Measurements from ENCODE around the gene ARHGEF12. TPM values are rescaled to one million over a fixed set of nuclear protein-coding genes. Genes with fewer than 3 reads are reported as not detected.

ARHGEF12 gene
- total and polyA plus RNA-seq, 10 of the 15 experiments (the other 5 are each of a cell fraction or from before 2014, with no cell fraction given), result 2.7 to 40.8 (median 20.9) TPM

DNA sequence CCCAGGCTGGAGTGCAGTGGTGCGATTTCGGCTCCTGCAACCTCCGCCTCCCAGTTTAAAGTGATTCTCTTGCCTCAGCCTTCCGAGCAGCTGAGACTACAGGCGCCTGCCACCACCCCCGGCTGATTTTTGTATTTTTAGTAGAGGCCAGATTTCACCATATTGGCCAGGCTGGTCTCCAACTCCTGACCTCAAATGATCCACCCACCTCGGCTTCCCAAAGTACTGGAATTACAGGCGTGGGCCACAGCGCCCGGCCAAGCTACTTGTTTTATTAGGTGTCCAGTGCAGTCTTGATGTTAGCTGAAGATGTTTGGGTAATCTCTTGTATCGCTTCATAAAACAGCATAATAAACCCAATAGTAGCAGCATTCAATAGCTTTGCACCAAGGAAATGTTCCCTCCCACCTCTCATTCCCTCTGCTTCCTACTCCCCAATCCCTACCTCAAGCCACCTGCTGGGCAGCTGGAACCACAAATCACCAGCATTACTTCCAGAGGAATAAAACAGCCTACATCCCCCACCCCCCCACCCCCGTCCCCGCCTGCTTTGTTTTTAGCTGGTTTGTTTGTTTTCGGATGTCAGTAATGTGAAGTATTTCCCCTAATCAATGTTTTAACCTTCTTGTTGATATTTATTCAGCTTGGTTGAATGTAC, 164.3 kb downstream of the ARHGEF12 start:
- Histone ChIP-seq H3K36me3 (ENCODE audit: control insufficient read depth in 2 of 2, insufficient read depth in 2 of 2, low read length in 1 of 2) (no peaks in the 10 kb centered on the region), H3K79me2 (ENCODE audit: control insufficient read depth, insufficient read depth, low read length) (no peaks in the 10 kb centered on the region), H3K4me1 (ENCODE audit: control insufficient read depth, insufficient read depth, low read length) (peaks cover 20% of the 10 kb centered on the region), H2AFZ (ENCODE audit: control insufficient read depth, low read depth, low read length) (no peak overlapping the region), H3K27ac (ENCODE audit: control insufficient read depth, insufficient read depth) (peak overlapping the region; percentile 24; the same call in 1 of the 2 replicates), H4K20me1 (ENCODE audit: control insufficient read depth, insufficient read depth) (no peaks in the 10 kb centered on the region), H3K9me3 (replicated peaks; ENCODE audit: control insufficient read depth, insufficient read depth, low read length) (no peaks in the 10 kb centered on the region), H3K4me3 (no peak overlapping the region), H3K9ac (ENCODE audit: control insufficient read depth, insufficient read depth, low read length) (peak overlapping the region; percentile 27; the same call in 1 of the 2 replicates), H3K27me3 (replicated peaks in 1 of 2; ENCODE audit: control insufficient read depth in 2 of 2, insufficient read depth in 2 of 2, low read length in 1 of 2) (no peaks in the 10 kb centered on the region; a peak in 1 of 4 replicates), H3K4me2 (ENCODE audit: control insufficient read depth, insufficient read depth) (no peak overlapping the region)
- FAIRE-seq, result no peak
- POLR2A ChIA-PET, result interaction anchor here (0.6 to 1.0 kb wide), 3 partner anchors 151 to 680 kb away, joined by 3 to 6 read pairs (median 3); no protein-coding TSS in a partner anchor
- ATAC-seq, result peak; percentile 61
- CTCF ChIA-PET, result interaction anchor here (0.7 to 5.2 kb wide), 10 partner anchors 10 to 453 kb away, joined by 3 to 40 read pairs (median 3); partner anchors contain the start of genes ARHGEF12 and GRIK4
- in situ Hi-C loops (cut with MboI), result no loop called here
- SMC1A ChIA-PET (ENCODE audit: uncharacterized antibody, unreplicated experiment), result interaction anchor here (0.9 to 3.9 kb wide), 7 partner anchors 9 to 175 kb away, joined by 3 to 20 read pairs (median 5); partner anchors contain the start of gene TLCD5
- no peak for TF ChIP-seq CHD4 (IDR thresholded peaks at IDR 0.05)
- 0 out of 2 replicates have a peak, but pooled peaks have one; percentile 36 for TF ChIP-seq POLR2AphosphoS5 (IDR thresholded peaks at IDR 0.05; ENCODE audit: low read length)
- TF ChIP-seq BMI1 (IDR thresholded peaks at IDR 0.05; ENCODE audit: borderline replicate concordance), result no peak
- no TSS peak for BruUV-seq (replicated peaks)
- intact Hi-C loops (cut with micrococcal nuclease; ENCODE audit: unreplicated experiment), result loop anchor here (5.0 kb wide), 1 partner anchor 163 kb away; the partner anchor contains the start of gene ARHGEF12
- RAD21 ChIA-PET (ENCODE audit: unreplicated experiment), result interaction anchor here (0.6 to 2.0 kb wide), 4 partner anchors 10 to 185 kb away, joined by 3 to 5 read pairs (median 4); no protein-coding TSS in a partner anchor
- DNase-seq (ENCODE audit: low read depth, low spot score), result no peak
- 81% methylated on average over 10 of the region's 14 CpGs for WGBS (ENCODE audit: insufficient coverage, insufficient replicate concordance, low lambda C conversion rate, missing lambda C conversion rate)

DNA sequence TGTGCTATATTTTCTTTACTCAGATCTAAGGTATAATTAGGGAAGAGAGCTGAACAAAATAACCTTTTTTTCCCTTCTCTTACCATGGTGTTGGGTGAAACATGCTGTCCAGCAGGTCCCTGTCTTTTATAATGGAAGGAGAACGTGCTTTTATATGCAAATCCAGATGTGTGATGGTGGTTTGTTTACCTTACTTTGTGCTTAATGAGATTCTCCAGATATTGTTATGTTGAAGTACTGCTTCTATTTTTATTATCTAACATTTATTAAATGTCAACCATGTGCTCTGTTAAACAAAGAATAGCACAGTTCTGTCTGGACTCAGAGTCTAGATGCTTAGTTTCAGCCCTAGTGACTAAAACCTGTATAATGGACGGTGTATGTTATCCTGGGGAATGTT, 165.2 kb downstream of the ARHGEF12 start:
- FAIRE-seq (no peak), ATAC-seq (no peak), DNase-seq (ENCODE audit: low read depth, low spot score) (no peak)
- RAD21 ChIA-PET (ENCODE audit: unreplicated experiment), result interaction anchor here (1.1 to 2.0 kb wide), 2 partner anchors 9 kb away, joined by 3 to 4 read pairs; no protein-coding TSS in a partner anchor
- H3K27ac ChIP-seq (ENCODE audit: control insufficient read depth, insufficient read depth), result peak overlapping the region; percentile 24; the same call in 1 of the 2 replicates
- H3K79me2 ChIP-seq (ENCODE audit: control insufficient read depth, insufficient read depth, low read length), result no peaks in the 10 kb centered on the region
- no peaks in the 10 kb centered on the region for H3K9me3 ChIP-seq (replicated peaks; ENCODE audit: control insufficient read depth, insufficient read depth, low read length)
- in situ Hi-C loops (cut with MboI), result no loop called here
- POLR2A ChIA-PET, result no interaction called here
- SMC1A ChIA-PET (ENCODE audit: uncharacterized antibody, unreplicated experiment), result interaction anchor here (0.9 to 3.9 kb wide), 9 partner anchors 8 to 301 kb away, joined by 3 to 20 read pairs (median 4); partner anchors contain the start of gene TLCD5
- H4K20me1 ChIP-seq (ENCODE audit: control insufficient read depth, insufficient read depth), result no peaks in the 10 kb centered on the region
- H3K4me2 ChIP-seq (ENCODE audit: control insufficient read depth, insufficient read depth), result no peak overlapping the region
- TF ChIP-seq CBFB (IDR thresholded peaks at IDR 0.05; ENCODE audit: low read depth), result no peak
- no peak for TF ChIP-seq PAX8 (IDR thresholded peaks at IDR 0.05)
- TF ChIP-seq, protein P1, sequence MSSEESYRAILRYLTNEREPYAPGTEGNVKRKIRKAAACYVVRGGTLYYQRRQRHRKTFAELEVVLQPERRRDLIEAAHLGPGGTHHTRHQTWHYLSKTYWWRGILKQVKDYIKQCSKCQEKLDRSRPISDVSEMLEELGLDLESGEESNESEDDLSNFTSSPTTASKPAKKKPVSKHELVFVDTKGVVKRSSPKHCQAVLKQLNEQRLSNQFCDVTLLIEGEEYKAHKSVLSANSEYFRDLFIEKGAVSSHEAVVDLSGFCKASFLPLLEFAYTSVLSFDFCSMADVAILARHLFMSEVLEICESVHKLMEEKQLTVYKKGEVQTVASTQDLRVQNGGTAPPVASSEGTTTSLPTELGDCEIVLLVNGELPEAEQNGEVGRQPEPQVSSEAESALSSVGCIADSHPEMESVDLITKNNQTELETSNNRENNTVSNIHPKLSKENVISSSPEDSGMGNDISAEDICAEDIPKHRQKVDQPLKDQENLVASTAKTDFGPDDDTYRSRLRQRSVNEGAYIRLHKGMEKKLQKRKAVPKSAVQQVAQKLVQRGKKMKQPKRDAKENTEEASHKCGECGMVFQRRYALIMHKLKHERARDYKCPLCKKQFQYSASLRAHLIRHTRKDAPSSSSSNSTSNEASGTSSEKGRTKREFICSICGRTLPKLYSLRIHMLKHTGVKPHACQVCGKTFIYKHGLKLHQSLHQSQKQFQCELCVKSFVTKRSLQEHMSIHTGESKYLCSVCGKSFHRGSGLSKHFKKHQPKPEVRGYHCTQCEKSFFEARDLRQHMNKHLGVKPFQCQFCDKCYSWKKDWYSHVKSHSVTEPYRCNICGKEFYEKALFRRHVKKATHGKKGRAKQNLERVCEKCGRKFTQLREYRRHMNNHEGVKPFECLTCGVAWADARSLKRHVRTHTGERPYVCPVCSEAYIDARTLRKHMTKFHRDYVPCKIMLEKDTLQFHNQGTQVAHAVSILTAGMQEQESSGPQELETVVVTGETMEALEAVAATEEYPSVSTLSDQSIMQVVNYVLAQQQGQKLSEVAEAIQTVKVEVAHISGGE (CRISPR knock-in tag; IDR thresholded peaks at IDR 0.05), result no peak
- CTCF ChIA-PET, result interaction anchor here (1.2 to 5.2 kb wide), 6 partner anchors 9 to 428 kb away, joined by 3 to 40 read pairs (median 6); partner anchors contain the start of genes ARHGEF12 and GRIK4
- intact Hi-C loops (cut with micrococcal nuclease; ENCODE audit: unreplicated experiment), result loop anchor here (5.0 kb wide), 1 partner anchor 164 kb away; the partner anchor contains the start of gene ARHGEF12
- H3K36me3 ChIP-seq (ENCODE audit: control insufficient read depth in 2 of 2, insufficient read depth in 2 of 2, low read length in 1 of 2), result no peaks in the 10 kb centered on the region
- no peak overlapping the region for H3K4me3 ChIP-seq
- H2AFZ ChIP-seq (ENCODE audit: control insufficient read depth, low read depth, low read length), result no peak overlapping the region
- 13% methylated on average over 2 of the region's 2 CpGs for WGBS (ENCODE audit: insufficient coverage, insufficient replicate concordance, low lambda C conversion rate, missing lambda C conversion rate)
- BruUV-seq (replicated peaks), result no TSS peak
- H3K4me1 ChIP-seq (ENCODE audit: control insufficient read depth, insufficient read depth, low read length), result peaks cover 20% of the 10 kb centered on the region
- H3K9ac ChIP-seq (ENCODE audit: control insufficient read depth, insufficient read depth, low read length), result no peak overlapping the region
- no peaks in the 10 kb centered on the region; a peak in 1 of 4 replicates for H3K27me3 ChIP-seq (replicated peaks in 1 of 2; ENCODE audit: control insufficient read depth in 2 of 2, insufficient read depth in 2 of 2, low read length in 1 of 2)
